Vagina (tissue), 2 donors: ENCODE measurements around the gene ZNF18. TPM values are rescaled to one million over a fixed set of nuclear protein-coding genes. Genes with fewer than 3 reads are reported as not detected.

Experiments used
- DNase-seq, 2 donors: peaks; one replicate each; pipeline ENCODE4 v3.0.0-alpha.2; 2017; ENCODE audit errors: extremely low spot score in 2 of 2
- H3K27ac ChIP-seq: fragments of 200-600 bp; sonication (generic); one replicate; pipeline ENCODE4 v1.5.1; 2019
- H3K27me3 ChIP-seq: fragments of 200-600 bp; sonication (generic); one replicate; pipeline ENCODE4 v1.5.1; 2019
- H3K36me3 ChIP-seq, 2 donors: fragments of 200-600 bp; sonication (generic); one replicate each; pipeline ENCODE4 v1.5.1; 2017 to 2019
- H3K4me1 ChIP-seq: fragments of 200-600 bp; sonication (generic); one replicate; pipeline ENCODE4 v1.5.1; 2019
- H3K4me3 ChIP-seq, 2 donors: fragments of 200-600 bp; sonication (generic); 1 replicate in 1 of 2; 2 replicates in 1 of 2; pipeline ENCODE4 v1.5.1; 2016 to 2019
- H3K9me3 ChIP-seq: fragments of 200-600 bp; sonication (generic); one replicate; pipeline ENCODE4 v1.5.1; 2019
- CTCF ChIP-seq, 3 experiments: fragments of 450-650 bp in 2 of 3; fragments of 200-600 bp in 1 of 3; sonication (generic) in 1 of 3; IDR thresholded peaks; one replicate each; pipeline ENCODE4 v1.5.1; 2017 to 2019; ENCODE audit warnings: antibody characterized with exemption in 3 of 3, mild to moderate bottlenecking in 2 of 3, moderate library complexity in 2 of 3
- POLR2A ChIP-seq, 2 donors: fragments of 450-650 bp; IDR thresholded peaks; one replicate each; pipeline ENCODE4 v1.6.1; 2017; ENCODE audit warnings: antibody characterized with exemption in 2 of 2, mild to moderate bottlenecking in 2 of 2, moderate library complexity in 2 of 2
- POLR2AphosphoS5 ChIP-seq, 2 donors: sonication (generic); formaldehyde crosslinking; IDR thresholded peaks; one replicate each; pipeline ENCODE4 v1.9.0; 2017; ENCODE audit warnings: antibody characterized with exemption in 2 of 2, mild to moderate bottlenecking in 2 of 2, low read depth in 1 of 2; ENCODE audit not compliant: insufficient read depth in 1 of 2
- intact Hi-C: fragments of 100-400 bp; cut with DNase I; formaldehyde crosslinking; loops from one replicate; pipeline ENCODE4 v1.15.1; 2023
- total RNA-seq: library from RNA; depleted of rRNA; stranded (reverse); fragments of >200 nt; gene quantifications from one replicate; pipeline ENCODE4 v1.2.3, GENCODE V29; 2016

Gene ZNF18
- total RNA-seq, 1 donor from 2014 or later, result 10.8 TPM

- H3K27me3 ChIP-seq, result no peaks in the 10 kb centered on the region
- peaks cover 56% of the 10 kb centered on the region for H3K4me1 ChIP-seq
- H3K27ac ChIP-seq, result no peak overlapping the region
- DNase-seq, result no peak
- intact Hi-C loops, result no loop called here
- no peaks in the 10 kb centered on the region for H3K36me3 ChIP-seq
- H3K4me3 ChIP-seq, result no peak overlapping the region
- TF ChIP-seq POLR2AphosphoS5 (IDR thresholded peaks at IDR 0.05; ENCODE audit: insufficient read depth in 1 of 2, low read depth in 1 of 2) (peak in 1 of 2 donors; percentile 80), CTCF (IDR thresholded peaks at IDR 0.05) (no peak)
- H3K9me3 ChIP-seq, result no peaks in the 10 kb centered on the region
These were observed 27.1 kb upstream of the ZNF18 start for GRCh38 chr17:12024327-12024726.

- Histone ChIP-seq H3K4me1 (peaks cover 44% of the 10 kb centered on the region), H3K27me3 (no peaks in the 10 kb centered on the region), H3K4me3 (peak overlapping the region in 1 of 2 donors; percentile 65), H3K27ac (no peak overlapping the region), H3K36me3 (no peaks in the 10 kb centered on the region), H3K9me3 (no peaks in the 10 kb centered on the region)
- intact Hi-C loops, result no loop called here
- no peak for TF ChIP-seq CTCF (IDR thresholded peaks at IDR 0.05)
- TF ChIP-seq POLR2AphosphoS5 (IDR thresholded peaks at IDR 0.05; ENCODE audit: insufficient read depth in 1 of 2, low read depth in 1 of 2), result no peak
- no peak for TF ChIP-seq POLR2A (IDR thresholded peaks at IDR 0.05)
- DNase-seq, result no peak
These were observed 25.0 kb upstream of the ZNF18 start for GRCh38 chr17:12022310-12022709.

DNA sequence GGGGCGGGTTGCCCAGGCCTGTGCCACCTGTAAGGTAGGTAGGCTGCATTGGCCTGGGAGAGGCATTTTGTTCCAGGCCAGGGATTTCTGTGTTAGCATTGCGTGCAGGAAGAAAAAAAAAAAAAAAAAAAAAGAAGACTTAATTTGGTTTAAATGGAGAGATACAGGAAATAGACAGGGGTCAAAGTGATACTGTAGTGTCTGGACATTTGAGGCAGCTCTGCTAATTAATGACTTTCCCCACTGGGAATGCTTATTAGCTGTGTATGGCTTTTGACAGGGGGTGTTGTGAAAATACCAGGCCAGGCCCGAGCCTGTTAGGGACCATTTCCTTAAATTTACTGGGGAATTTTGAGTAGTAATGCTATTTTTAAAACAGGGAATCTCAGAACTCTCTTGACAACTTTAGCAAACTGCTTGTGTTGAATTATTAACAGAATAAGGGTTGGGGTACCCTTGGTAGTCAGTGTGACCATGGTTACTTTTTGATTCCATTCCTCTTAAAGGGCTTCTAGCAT is 24.4 kb upstream of the ZNF18 start:
- no peaks in the 10 kb centered on the region for H3K36me3 ChIP-seq
- DNase-seq, result no peak
- peak overlapping the region; percentile 65 to 97 for H3K4me3 ChIP-seq
- peak overlapping the region; percentile 87 for H3K27ac ChIP-seq
- H3K9me3 ChIP-seq, result no peaks in the 10 kb centered on the region
- peaks cover 39% of the 10 kb centered on the region for H3K4me1 ChIP-seq
- intact Hi-C loops, result no loop called here
- TF ChIP-seq POLR2A (IDR thresholded peaks at IDR 0.05) (no peak), POLR2AphosphoS5 (IDR thresholded peaks at IDR 0.05; ENCODE audit: insufficient read depth in 1 of 2, low read depth in 1 of 2) (no peak), CTCF (IDR thresholded peaks at IDR 0.05) (no peak)
- no peaks in the 10 kb centered on the region for H3K27me3 ChIP-seq

DNA sequence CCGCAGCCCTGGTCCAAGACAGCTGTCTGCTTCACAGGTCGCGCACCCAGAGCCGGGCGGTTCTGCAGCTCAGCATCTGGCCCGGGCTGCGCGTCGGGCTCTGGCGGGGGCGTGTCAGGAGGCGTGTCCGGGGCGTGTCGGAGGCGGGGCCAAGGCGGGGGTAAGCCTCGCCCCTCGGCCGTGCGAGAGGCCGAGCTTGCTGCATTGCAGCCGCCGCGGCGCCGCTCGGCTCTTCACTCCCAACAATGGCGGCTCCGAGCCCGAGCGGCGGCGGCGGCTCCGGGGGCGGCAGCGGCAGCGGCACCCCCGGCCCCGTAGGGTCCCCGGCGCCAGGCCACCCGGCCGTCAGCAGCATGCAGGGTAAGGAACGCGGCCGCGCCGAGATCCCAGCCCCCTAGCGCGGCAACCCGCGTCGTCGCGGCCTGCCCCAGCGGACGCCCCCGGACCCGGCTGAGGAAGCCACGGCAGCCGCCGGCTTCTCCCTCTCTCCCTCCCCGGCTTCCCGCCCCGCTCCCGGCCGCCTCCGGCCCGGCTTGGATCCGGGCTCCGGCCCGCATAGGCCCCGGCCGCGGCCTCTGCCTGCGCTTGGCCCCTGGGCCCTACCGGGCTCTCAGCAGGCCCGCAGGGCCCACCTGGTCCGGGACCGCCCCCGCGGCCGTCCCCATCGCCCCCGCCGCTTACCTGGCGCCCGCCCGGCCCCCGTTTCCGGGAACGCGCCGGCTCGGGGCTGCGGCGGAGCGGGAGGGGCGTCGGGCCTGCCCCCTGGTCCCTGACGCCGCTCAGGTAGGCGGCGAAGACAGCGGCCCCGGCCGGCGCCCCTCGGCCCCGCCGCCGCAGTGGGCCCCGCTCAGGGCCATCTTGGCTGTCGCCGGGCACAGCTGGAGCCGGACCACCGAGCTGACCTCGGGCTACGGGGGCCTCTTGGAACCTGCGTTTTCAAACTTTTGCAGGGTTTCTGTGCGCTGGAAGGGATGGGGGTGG is 23.7 kb upstream of the ZNF18 start, which contains the start of gene MAP2K4:
Gene MAP2K4, plus strand, starts transcription at position 236 of the 981 bp plus-strand sequence. Its CDS starts 10 bp downstream, at position 246.
- intact Hi-C loops, result no loop called here
- Histone ChIP-seq H3K4me1 (peaks cover 32% of the 10 kb centered on the region), H3K9me3 (no peaks in the 10 kb centered on the region), H3K27ac (peak within 1 kb of the TSS; percentile 87), H3K4me3 (peak within 1 kb of the TSS; percentile 65 to 97), H3K27me3 (no peaks in the 10 kb centered on the region), H3K36me3 (no peaks in the 10 kb centered on the region)
- TF ChIP-seq CTCF (IDR thresholded peaks at IDR 0.05), result no peak
- peak; percentile 34 to 68 for TF ChIP-seq POLR2AphosphoS5 (IDR thresholded peaks at IDR 0.05; ENCODE audit: insufficient read depth in 1 of 2, low read depth in 1 of 2)
- TF ChIP-seq POLR2A (IDR thresholded peaks at IDR 0.05), result peak in 1 of 2 donors; percentile 84
- peak in 1 of 2 donors; percentile 89 for DNase-seq
